Left colon (tissue), 2 donors: Measurements from ENCODE around the gene SLC26A6. TPM values are rescaled to one million over a fixed set of nuclear protein-coding genes. Genes with fewer than 3 reads are reported as not detected.
A peak's percentile ranks its signal among the peaks of the same experiment; 100 is the strongest.

Experiments
- ATAC-seq: fragments of 200-7000 bp; cut with Tn5 transposase; one replicate; pipeline ENCODE4 v1.9.1; 2020; ENCODE audit warnings: mild to moderate bottlenecking, moderate library complexity
- DNase-seq, 2 donors: peaks; one replicate each; pipeline ENCODE4 v3.0.0-alpha.2; 2020
- intact Hi-C, 2 donors: fragments of 100-400 bp; cut with DNase I in 1 of 2; cut with micrococcal nuclease in 1 of 2; formaldehyde crosslinking; loops; one replicate each; pipeline versions ENCODE4 v1.11.2 to v1.14.0; 2022; cut with DNase I, micrococcal nuclease
- microRNA-seq, 2 donors: library from miRNA; unstranded; fragments of <30 nt; microRNA quantifications; one replicate each; pipeline versions ENCODE4 v1.1.0 to v1.2.0, GENCODE V29; 2020
- total RNA-seq, 2 donors: library from RNA; stranded (reverse); fragmentation: NEBNext Ultra II Directional; extraction: Animal tissue kit (Norgen Biotek cat#: 25700); gene quantifications; one replicate each; pipeline ENCODE4 v1.2.1, GENCODE V29; 2021
- donor health status: DM: no; HTN: no; CAD: no.
- donor health status: DM: yes; HTN: yes; CAD: no.

Gene SLC26A6
- total RNA-seq, 2 donors from 2014 or later = 116 to 121 TPM

DNA sequence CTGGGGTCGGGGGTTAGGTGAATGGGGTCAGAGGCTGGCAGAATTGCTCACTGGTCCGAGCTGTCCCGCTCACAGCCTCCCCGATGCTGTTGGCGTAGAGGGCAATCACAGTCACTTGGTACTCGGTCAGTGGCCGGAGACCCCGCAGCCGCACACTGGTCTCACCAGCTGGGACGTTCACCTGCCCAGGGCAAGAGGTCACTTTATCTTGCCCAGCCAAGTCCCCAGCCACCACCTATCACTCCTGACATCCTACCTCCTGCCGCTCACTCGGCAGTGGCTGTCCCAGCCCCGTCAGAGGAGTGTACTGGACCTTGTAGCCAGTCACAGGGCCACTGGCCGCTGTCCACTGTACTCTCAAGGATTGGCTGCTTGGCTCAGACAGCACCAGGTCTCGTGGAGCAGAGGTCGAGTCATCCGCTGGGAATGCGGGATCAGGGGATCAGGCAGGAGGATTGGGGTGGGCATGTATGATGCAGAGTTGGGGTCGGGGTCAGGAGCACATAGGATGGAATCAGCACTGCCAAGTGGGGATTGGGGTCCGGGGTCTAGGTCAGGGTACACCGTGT is 42.7 kb downstream of the SLC26A6 start:
- ATAC-seq (no peak), DNase-seq (no peak)
- intact Hi-C loops = no loop called here

- ATAC-seq (no peak), DNase-seq (no peak)
- intact Hi-C loops = no loop called here
Observed at GRCh38 chr3:48591886-48592518, 43.3 kb downstream of the SLC26A6 start.

DNA sequence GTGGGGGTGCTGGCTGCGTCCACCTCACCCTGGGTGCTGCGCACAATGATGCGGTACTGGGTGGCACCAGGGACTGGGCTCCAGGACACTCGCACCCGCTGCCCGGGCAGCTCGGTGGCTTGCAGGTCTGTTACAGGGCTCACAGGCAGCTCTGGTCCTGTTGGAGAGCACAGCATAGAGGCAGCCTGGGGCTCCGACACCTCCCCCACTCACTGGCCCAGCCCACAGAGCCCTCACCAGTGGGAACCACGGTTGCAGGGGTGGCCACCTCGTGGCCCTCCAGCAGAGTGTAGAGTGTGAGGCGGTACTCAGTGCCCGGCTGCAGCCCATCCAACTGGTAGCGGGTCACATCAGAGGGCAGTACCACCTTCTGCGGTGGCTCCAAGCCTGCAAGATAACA is 43.8 kb downstream of the SLC26A6 start:
- ATAC-seq = no peak
- no peak for DNase-seq
- intact Hi-C loops = no loop called here

DNA sequence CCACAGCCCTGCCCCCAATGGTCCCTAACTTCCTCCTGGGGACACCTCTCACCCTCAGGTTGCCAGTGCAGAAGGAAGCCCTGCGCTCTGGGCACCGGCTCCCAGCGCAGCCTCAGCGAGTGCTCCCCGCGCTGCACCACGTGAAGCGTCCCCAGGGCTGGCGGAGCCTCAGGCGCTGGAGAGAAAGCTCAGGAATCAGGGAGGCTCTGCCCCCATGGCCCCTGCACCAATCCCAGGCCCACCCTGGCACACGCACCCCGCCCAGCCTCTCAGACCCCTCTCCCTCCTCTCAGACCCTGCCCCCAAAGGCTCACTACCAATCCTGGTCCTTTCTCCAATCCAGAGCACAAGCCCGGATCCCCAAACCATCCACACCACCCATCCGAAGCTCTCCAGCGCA is 47.0 kb downstream of the SLC26A6 start:
- DNase-seq (no peak), ATAC-seq (no peak)
- intact Hi-C loops = no loop called here

- intact Hi-C loops = no loop called here
- no peak for DNase-seq
Observed at GRCh38 chr3:48587686-48588085, 47.6 kb downstream of the SLC26A6 start.

DNA sequence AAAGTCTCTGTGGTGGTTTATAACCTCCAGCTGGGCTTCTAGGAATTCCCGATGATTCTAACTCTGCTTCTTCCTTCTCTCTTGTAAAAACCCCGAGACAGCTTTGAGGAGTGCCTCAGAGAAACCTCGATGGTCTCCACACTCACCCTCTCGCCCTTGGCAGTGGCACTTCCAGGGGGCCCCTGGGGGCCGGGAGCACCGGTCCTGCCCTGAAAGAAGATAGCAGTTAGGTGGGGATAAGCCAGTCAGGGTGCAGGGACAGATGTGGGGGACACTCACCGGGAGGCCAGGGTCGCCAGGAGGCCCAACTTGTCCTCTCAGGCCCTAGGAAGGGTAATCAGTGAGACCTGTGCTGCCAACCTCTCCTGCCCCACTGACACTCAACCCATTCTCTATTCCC is 49.9 kb downstream of the SLC26A6 start:
- intact Hi-C loops = no loop called here
- ATAC-seq = no peak
- DNase-seq = no peak

More at GRCh38 chr3:48587686-48588085, 47.6 kb downstream of the SLC26A6 start:
- ATAC-seq = no peak

DNA sequence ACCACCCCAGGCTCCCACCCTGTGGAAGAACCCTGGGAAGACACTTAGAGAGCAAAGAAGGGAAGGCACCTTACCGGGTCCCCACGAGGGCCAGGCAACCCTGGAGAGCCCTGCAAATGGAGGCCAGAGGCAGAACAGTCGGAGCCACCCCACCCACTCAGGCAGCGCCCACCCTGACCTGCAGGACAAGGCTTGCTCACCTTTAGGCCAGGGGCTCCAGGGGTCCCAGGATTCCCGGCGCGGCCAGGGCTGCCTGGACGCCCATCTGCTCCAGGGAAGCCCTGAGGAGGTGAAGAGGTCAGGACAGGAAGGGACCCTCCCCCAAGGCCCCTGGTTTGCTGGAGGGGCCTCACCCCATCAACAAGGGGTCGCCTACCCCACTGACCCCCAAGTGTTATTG is 50.4 kb downstream of the SLC26A6 start:
- DNase-seq (no peak), ATAC-seq (no peak)
- intact Hi-C loops = no loop called here

GRCh38 chr3:48581621-48582481 is 53.4 kb downstream of the SLC26A6 start:
- DNase-seq = no peak
- intact Hi-C loops = no loop called here

GRCh38 chr3:48576647-48577046 is 58.6 kb downstream of the SLC26A6 start:
- DNase-seq (no peak), ATAC-seq (no peak)
- intact Hi-C loops = no loop called here

More at GRCh38 chr3:48581621-48582481, 53.4 kb downstream of the SLC26A6 start:
- ATAC-seq = peak; percentile 20

Small RNA genes lying within 50 kb of the gene (microRNA-seq; reads per million reads assigned to microRNA genes)
- gene MIR4793 (0 reads per million in 2 donors), gene MIR711 (0 reads per million in 2 donors)

Other genes starting within 250 kb of the SLC26A6 start
- gene PLXNB1, start 205.4 kb downstream of the SLC26A6 start, total RNA-seq = 100 to 1,000 TPM in 1 of 2 donors, 10 to 100 TPM in 1; 91.1 to 114 TPM
- gene CCDC51, start 195.3 kb downstream of the SLC26A6 start, total RNA-seq = 10 to 100 TPM; 13.3 to 21.2 TPM
- 100 to 1,000 TPM; 165 to 192 TPM for gene TMA7, start 195.2 kb downstream of the SLC26A6 start, total RNA-seq
- 1 to 10 TPM; 3.8 to 4.4 TPM for gene ATRIP, start 188.7 kb downstream of the SLC26A6 start, total RNA-seq
- 100 to 1,000 TPM; 103 to 116 TPM for gene SHISA5, start 131.3 kb downstream of the SLC26A6 start, total RNA-seq
- 1 to 10 TPM; 6.0 to 10.0 TPM for gene PFKFB4, start 78.7 kb downstream of the SLC26A6 start, total RNA-seq
- gene UCN2, start 71.7 kb downstream of the SLC26A6 start, total RNA-seq = not detected
- 1 to 10 TPM; 4.5 to 5.7 TPM for gene COL7A1, start 40.1 kb downstream of the SLC26A6 start, total RNA-seq
- 100 to 1,000 TPM; 613 to 797 TPM for gene UQCRC1, start 25.8 kb downstream of the SLC26A6 start, total RNA-seq
- 1 to 10 TPM in 1 of 2 donors, under 1 TPM in 1; 0.84 to 2.2 TPM for gene TMEM89, start 13.7 kb downstream of the SLC26A6 start, total RNA-seq
- 1 to 10 TPM; 1.4 to 2.4 TPM for gene CELSR3, start 27.4 kb upstream of the SLC26A6 start, total RNA-seq
- gene NCKIPSD, start 50.5 kb upstream of the SLC26A6 start, total RNA-seq = 10 to 100 TPM; 19.5 to 24.8 TPM
- gene IP6K2, start 81.8 kb upstream of the SLC26A6 start, total RNA-seq = 100 to 1,000 TPM; 112 to 128 TPM
- 10 to 100 TPM; 68.1 to 75.4 TPM for gene PRKAR2A, start 212.4 kb upstream of the SLC26A6 start, total RNA-seq